ENCODE data around the gene CLEC12A.

DNA sequence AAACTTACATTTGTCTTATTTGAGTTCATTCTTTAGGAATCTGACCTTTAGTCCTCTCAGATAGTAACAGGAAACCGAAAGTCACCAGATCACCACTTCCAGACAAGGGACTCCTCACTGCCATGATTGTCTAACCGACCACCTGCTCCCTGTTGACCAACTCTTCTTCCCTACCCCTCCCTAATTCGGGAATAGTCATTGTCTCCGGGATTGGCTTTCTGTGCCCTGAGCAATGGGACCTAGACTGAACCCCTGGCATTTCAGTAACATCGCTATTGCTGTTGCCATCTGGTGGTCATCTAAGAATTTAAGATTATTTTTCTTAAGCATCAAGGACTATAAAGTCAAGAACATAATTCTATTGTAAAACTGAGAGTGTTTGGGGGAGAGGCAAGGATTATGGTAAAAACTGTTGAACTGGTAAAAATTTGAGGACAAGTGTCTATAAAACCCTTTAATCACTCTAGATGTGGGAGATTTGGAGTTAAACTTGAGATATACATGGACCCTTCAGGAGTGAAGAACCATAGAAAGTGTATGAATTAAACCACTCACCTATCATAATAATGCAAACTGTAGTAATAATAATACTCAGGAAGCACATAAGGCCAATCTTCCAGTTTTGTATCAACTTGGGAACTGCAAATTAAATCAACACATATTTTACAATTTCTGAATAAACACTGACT, 45.4 kb upstream of the CLEC12A start:
- TF ChIP-seq, protein P1, sequence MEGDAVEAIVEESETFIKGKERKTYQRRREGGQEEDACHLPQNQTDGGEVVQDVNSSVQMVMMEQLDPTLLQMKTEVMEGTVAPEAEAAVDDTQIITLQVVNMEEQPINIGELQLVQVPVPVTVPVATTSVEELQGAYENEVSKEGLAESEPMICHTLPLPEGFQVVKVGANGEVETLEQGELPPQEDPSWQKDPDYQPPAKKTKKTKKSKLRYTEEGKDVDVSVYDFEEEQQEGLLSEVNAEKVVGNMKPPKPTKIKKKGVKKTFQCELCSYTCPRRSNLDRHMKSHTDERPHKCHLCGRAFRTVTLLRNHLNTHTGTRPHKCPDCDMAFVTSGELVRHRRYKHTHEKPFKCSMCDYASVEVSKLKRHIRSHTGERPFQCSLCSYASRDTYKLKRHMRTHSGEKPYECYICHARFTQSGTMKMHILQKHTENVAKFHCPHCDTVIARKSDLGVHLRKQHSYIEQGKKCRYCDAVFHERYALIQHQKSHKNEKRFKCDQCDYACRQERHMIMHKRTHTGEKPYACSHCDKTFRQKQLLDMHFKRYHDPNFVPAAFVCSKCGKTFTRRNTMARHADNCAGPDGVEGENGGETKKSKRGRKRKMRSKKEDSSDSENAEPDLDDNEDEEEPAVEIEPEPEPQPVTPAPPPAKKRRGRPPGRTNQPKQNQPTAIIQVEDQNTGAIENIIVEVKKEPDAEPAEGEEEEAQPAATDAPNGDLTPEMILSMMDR (IDR thresholded peaks at IDR 0.05), result peak; percentile 28 to 69 (median 56)
- TF ChIP-seq POLR2A (IDR thresholded peaks at IDR 0.05), result no peak

Data from adrenal gland (tissue), 5 donors.